HEK293 (cell line): ENCODE data around the gene MAP3K9.
A peak's percentile ranks its signal among the peaks of the same experiment; 100 is the strongest.

Experiments used
- CTCF ChIA-PET: fragments of 350-600 bp; formaldehyde crosslinking; extraction: SDS; loops from one replicate; lab custom pipeline; 2021; ENCODE audit warnings: antibody characterized with exemption; lab: Yijun Ruan, JAX
- POLR2A ChIA-PET: fragments of 300-600 bp; formaldehyde crosslinking; extraction: SDS; loops from one replicate; lab custom pipeline; 2020; ENCODE audit warnings: antibody characterized with exemption, inconsistent platforms; lab: Yijun Ruan, JAX
- H3K27ac ChIP-seq: fragments of 200-500 bp; sonication (Bioruptor generic); 2 replicates; pipeline ENCODE4 v1.5.1; 2014; ENCODE audit warnings: low read depth, low read length, control low read depth, inconsistent platforms; ENCODE audit errors: extremely low read depth
- H3K36me3 ChIP-seq, 2 experiments: fragments of 200-500 bp in 1 of 2; sonication (Bioruptor generic) in 1 of 2; 1 replicate in 1 of 2; 2 replicates in 1 of 2; pipeline ENCODE4 v1.5.1; 2014 to 2017; ENCODE audit warnings: inconsistent platforms in 2 of 2, low read length in 2 of 2; ENCODE audit not compliant: control insufficient read depth in 2 of 2, insufficient read depth in 1 of 2
- H3K4me1 ChIP-seq: fragments of 200-500 bp; sonication (Bioruptor generic); 2 replicates; pipeline ENCODE4 v1.5.1; 2014; ENCODE audit warnings: mild to moderate bottlenecking, low read length, inconsistent platforms; ENCODE audit not compliant: control insufficient read depth, insufficient read depth
- H3K4me3 ChIP-seq: 2 replicates; pipeline ENCODE4 v1.5.1; 2011; ENCODE audit warnings: low read depth, mild to moderate bottlenecking, control low read depth, low read length, moderate library complexity
- H3K9me3 ChIP-seq: fragments of 200-500 bp; sonication (Bioruptor generic); 2 replicates; pipeline ENCODE4 v1.5.1; 2014; ENCODE audit warnings: low read depth, low read length, inconsistent platforms; ENCODE audit not compliant: control insufficient read depth, insufficient read depth
- BCL11A ChIP-seq: fragments of 450-650 bp; formaldehyde crosslinking; IDR thresholded peaks from 2 replicates; pipeline ENCODE4 v1.5.1; 2016; ENCODE audit warnings: low read depth, missing biosample characterization, missing genetic modification characterization
- SALL2 ChIP-seq: fragments of 450-650 bp; formaldehyde crosslinking; IDR thresholded peaks from 2 replicates; pipeline ENCODE4 v1.5.0; 2017; ENCODE audit warnings: missing biosample characterization, mild to moderate bottlenecking, missing genetic modification characterization, borderline replicate concordance
- ZBTB10 ChIP-seq: fragments of 450-650 bp; formaldehyde crosslinking; IDR thresholded peaks from 2 replicates; pipeline ENCODE4 v1.5.1; 2016; ENCODE audit warnings: missing biosample characterization, missing genetic modification characterization
- ZEB2 ChIP-seq: fragments of 450-650 bp; formaldehyde crosslinking; IDR thresholded peaks from 2 replicates; pipeline ENCODE4 v1.5.1; 2016; ENCODE audit warnings: missing biosample characterization, missing genetic modification characterization
- ZFP3 ChIP-seq: fragments of 450-650 bp; formaldehyde crosslinking; IDR thresholded peaks from 2 replicates; pipeline ENCODE4 v1.5.1; 2016; ENCODE audit warnings: low read depth, missing biosample characterization, missing genetic modification characterization
- ZNF140 ChIP-seq: fragments of 450-650 bp; formaldehyde crosslinking; IDR thresholded peaks from 2 replicates; pipeline ENCODE4 v1.5.1; 2016; ENCODE audit warnings: missing biosample characterization, missing genetic modification characterization
- ZNF146 ChIP-seq: fragments of 450-650 bp; formaldehyde crosslinking; IDR thresholded peaks from 2 replicates; pipeline ENCODE4 v1.5.1; 2016; ENCODE audit warnings: missing biosample characterization, missing genetic modification characterization
- ZNF16 ChIP-seq: fragments of 450-650 bp; formaldehyde crosslinking; IDR thresholded peaks from 2 replicates; pipeline ENCODE4 v1.5.1; 2016; ENCODE audit warnings: low read depth, missing biosample characterization, missing genetic modification characterization
- ZNF214 ChIP-seq: fragments of 450-650 bp; formaldehyde crosslinking; IDR thresholded peaks from 2 replicates; pipeline ENCODE4 v1.5.1; 2017; ENCODE audit warnings: missing biosample characterization, mild to moderate bottlenecking, missing genetic modification characterization, borderline replicate concordance
- ZNF23 ChIP-seq: fragments of 450-650 bp; formaldehyde crosslinking; IDR thresholded peaks from 2 replicates; pipeline ENCODE4 v1.5.1; 2016; ENCODE audit warnings: missing biosample characterization, missing genetic modification characterization, borderline replicate concordance
- ZNF26 ChIP-seq: fragments of 450-650 bp; formaldehyde crosslinking; IDR thresholded peaks from 2 replicates; pipeline ENCODE4 v1.5.1; 2016; ENCODE audit warnings: missing biosample characterization, missing genetic modification characterization
- ZNF341 ChIP-seq: fragments of 450-650 bp; formaldehyde crosslinking; IDR thresholded peaks from 2 replicates; pipeline ENCODE4; 2016; ENCODE audit warnings: low read depth, missing biosample characterization, missing genetic modification characterization
- ZNF366 ChIP-seq: fragments of 450-650 bp; formaldehyde crosslinking; conservative IDR thresholded peaks from 2 replicates; pipeline ENCODE4 v1.5.1; 2016; ENCODE audit warnings: missing biosample characterization, missing genetic modification characterization
- ZNF433 ChIP-seq: fragments of 450-650 bp; formaldehyde crosslinking; IDR thresholded peaks from 2 replicates; pipeline ENCODE4 v1.5.1; 2016; ENCODE audit warnings: missing biosample characterization, missing genetic modification characterization, low read depth
- ZNF571 ChIP-seq: fragments of 450-650 bp; formaldehyde crosslinking; IDR thresholded peaks from 2 replicates; pipeline ENCODE4 v1.5.0; 2017; ENCODE audit warnings: missing biosample characterization, missing genetic modification characterization
- ZNF670 ChIP-seq: fragments of 450-650 bp; formaldehyde crosslinking; IDR thresholded peaks from 2 replicates; pipeline ENCODE4 v1.5.1; 2016; ENCODE audit warnings: missing biosample characterization, missing genetic modification characterization, low read depth
- ZNF843 ChIP-seq: fragments of 450-650 bp; formaldehyde crosslinking; IDR thresholded peaks from 2 replicates; pipeline ENCODE4 v1.5.1; 2016; ENCODE audit warnings: missing biosample characterization, missing genetic modification characterization
- ZSCAN5A ChIP-seq: fragments of 450-650 bp; formaldehyde crosslinking; IDR thresholded peaks from 2 replicates; pipeline ENCODE4 v1.5.1; 2016; ENCODE audit warnings: missing biosample characterization, missing genetic modification characterization
- TF ChIP-seq, protein P1 (sequence below): fragments of 450-650 bp; IDR thresholded peaks from 2 replicates; pipeline ENCODE4 v1.5.1; 2018; ENCODE audit warnings: missing biosample characterization, missing genetic modification characterization
- TF ChIP-seq, protein P2 (sequence below): fragments of 450-650 bp; formaldehyde crosslinking; IDR thresholded peaks from 2 replicates; pipeline ENCODE4 v1.5.1; 2017; ENCODE audit warnings: missing biosample characterization, missing genetic modification characterization
- TF ChIP-seq, protein P3 (sequence below): fragments of 450-650 bp; formaldehyde crosslinking; IDR thresholded peaks from 2 replicates; pipeline ENCODE4 v1.5.1; 2016; ENCODE audit warnings: missing biosample characterization, missing genetic modification characterization

Gene MAP3K9

DNA sequence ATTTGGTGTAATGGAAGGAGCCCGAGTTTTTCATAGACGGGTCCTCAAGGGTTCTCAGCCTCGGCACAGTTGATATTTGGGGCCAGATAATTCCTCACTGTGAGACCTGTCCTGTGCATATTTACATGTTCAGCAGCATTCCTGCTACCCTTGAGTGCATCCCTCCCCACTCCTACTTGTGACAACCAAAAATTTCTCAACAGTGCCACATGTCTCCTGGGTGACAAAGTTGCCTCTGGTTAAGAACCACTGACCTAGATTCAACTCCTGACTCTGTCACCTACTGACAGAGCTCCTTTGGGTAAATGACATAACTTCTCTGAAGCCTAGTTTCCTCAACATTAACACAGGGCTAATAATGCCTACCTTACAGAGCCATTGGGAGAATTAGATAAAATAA is 107.2 kb downstream of the MAP3K9 start:
- Histone ChIP-seq H3K36me3 (no peaks in the 10 kb centered on the region), H3K4me1 (no peaks in the 10 kb centered on the region), H3K27ac (no peak overlapping the region), H3K4me3 (no peak overlapping the region), H3K9me3 (no peaks in the 10 kb centered on the region)
- ChIA-PET CTCF (interaction anchor here (0.6 to 1.7 kb wide), 2 partner anchors 12 to 1204 kb away, joined by 3 to 4 read pairs; no protein-coding TSS in a partner anchor), POLR2A (no interaction called here)
- TF ChIP-seq ZFP3 (tag by site-specific recombination) (no peak), ZNF146 (tag by site-specific recombination) (no peak), ZNF341 (tag by site-specific recombination) (no peak), ZNF26 (tag by site-specific recombination) (no peak), ZNF571 (tag by site-specific recombination) (no peak), SALL2 (tag by site-specific recombination) (no peak), ZNF670 (tag by site-specific recombination) (no peak), ZBTB10 (no peak), ZNF843 (tag by site-specific recombination) (no peak), ZNF433 (tag by site-specific recombination) (no peak), ZNF23 (no peak)

DNA sequence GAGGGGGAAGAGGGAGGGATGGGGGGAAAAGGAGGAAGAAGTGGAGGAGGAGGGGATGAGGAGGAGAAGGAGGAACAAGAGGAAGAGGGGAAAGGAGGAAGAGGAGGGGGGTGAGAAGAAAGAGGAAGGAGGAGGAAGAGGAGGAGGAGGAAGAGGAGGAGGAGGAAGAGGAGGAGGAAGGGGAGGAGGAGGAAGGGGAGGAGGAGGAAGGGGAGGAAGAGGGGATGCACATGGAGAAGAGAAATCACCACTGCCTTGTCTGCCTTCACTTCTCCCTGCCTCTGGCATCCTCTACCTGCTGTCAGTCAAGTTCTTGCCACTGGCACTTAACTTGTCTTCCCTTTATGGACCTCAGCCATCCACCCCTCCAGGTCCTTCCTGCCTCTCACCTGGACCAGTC is 107.7 kb downstream of the MAP3K9 start:
- CTCF ChIA-PET: interaction anchor here (0.6 to 1.7 kb wide), 2 partner anchors 12 to 1205 kb away, joined by 3 to 4 read pairs; no protein-coding TSS in a partner anchor
- H3K9me3 ChIP-seq: no peaks in the 10 kb centered on the region
- no peak for TF ChIP-seq ZNF16 (tag by site-specific recombination)
- 0 out of 2 replicates have a peak, but pooled peaks have one; percentile 11 for TF ChIP-seq ZNF366 (tag by site-specific recombination)
- TF ChIP-seq, protein P1, sequence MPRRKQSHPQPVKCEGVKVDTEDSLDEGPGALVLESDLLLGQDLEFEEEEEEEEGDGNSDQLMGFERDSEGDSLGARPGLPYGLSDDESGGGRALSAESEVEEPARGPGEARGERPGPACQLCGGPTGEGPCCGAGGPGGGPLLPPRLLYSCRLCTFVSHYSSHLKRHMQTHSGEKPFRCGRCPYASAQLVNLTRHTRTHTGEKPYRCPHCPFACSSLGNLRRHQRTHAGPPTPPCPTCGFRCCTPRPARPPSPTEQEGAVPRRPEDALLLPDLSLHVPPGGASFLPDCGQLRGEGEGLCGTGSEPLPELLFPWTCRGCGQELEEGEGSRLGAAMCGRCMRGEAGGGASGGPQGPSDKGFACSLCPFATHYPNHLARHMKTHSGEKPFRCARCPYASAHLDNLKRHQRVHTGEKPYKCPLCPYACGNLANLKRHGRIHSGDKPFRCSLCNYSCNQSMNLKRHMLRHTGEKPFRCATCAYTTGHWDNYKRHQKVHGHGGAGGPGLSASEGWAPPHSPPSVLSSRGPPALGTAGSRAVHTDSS: peak; percentile 76
- H3K4me1 ChIP-seq: no peaks in the 10 kb centered on the region
- POLR2A ChIA-PET: no interaction called here
- H3K27ac ChIP-seq: no peak overlapping the region
- no peaks in the 10 kb centered on the region for H3K36me3 ChIP-seq
- no peak overlapping the region for H3K4me3 ChIP-seq

DNA sequence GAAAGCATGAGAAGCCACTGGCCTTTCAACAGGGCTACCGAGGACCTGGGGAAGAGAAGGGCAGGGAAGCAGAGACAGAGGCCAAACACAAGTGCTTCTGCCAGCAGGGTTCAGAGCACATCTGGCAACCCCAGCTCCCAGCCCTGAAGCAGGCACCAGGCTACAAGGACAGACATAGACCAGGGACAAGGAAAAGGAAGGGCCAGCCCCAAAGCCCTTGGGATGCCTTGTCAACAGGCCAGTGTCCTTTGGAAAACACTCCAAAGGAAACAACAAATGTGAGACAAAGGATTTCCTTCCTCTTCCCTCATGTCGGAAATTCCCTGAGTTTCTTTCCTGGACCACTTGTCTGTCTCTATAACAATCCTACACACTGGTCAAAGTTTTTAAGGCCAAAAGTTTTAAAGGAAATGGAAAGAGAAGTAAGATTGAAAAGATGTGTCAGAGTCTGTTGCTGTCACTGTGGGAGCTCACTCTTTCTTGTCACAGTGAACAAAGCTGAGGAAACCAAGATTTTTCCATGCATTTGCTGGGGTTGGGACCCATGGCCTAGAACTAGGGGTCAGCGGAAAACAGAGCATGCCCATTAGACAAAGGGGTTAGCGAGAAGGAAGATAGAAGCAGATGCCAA is 108.2 kb downstream of the MAP3K9 start:
- H3K4me3 ChIP-seq: no peak overlapping the region
- no peaks in the 10 kb centered on the region for H3K36me3 ChIP-seq
- POLR2A ChIA-PET: interaction anchor here (0.9 kb wide), 1 partner anchor 60 kb away, joined by 3 read pairs; no protein-coding TSS in a partner anchor
- H3K4me1 ChIP-seq: no peaks in the 10 kb centered on the region
- CTCF ChIA-PET: no interaction called here
- no peak overlapping the region for H3K27ac ChIP-seq
- no peaks in the 10 kb centered on the region for H3K9me3 ChIP-seq
- TF ChIP-seq, protein P2, sequence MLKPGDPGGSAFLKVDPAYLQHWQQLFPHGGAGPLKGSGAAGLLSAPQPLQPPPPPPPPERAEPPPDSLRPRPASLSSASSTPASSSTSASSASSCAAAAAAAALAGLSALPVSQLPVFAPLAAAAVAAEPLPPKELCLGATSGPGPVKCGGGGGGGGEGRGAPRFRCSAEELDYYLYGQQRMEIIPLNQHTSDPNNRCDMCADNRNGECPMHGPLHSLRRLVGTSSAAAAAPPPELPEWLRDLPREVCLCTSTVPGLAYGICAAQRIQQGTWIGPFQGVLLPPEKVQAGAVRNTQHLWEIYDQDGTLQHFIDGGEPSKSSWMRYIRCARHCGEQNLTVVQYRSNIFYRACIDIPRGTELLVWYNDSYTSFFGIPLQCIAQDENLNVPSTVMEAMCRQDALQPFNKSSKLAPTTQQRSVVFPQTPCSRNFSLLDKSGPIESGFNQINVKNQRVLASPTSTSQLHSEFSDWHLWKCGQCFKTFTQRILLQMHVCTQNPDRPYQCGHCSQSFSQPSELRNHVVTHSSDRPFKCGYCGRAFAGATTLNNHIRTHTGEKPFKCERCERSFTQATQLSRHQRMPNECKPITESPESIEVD (tag by site-specific recombination): no peak
- TF ChIP-seq ZNF843 (tag by site-specific recombination) (no peak), ZNF214 (tag by site-specific recombination) (no peak), BCL11A (tag by site-specific recombination) (no peak), ZEB2 (tag by site-specific recombination) (no peak), ZSCAN5A (tag by site-specific recombination) (no peak), ZNF140 (no peak), ZNF433 (tag by site-specific recombination) (no peak)
- TF ChIP-seq, protein P3, sequence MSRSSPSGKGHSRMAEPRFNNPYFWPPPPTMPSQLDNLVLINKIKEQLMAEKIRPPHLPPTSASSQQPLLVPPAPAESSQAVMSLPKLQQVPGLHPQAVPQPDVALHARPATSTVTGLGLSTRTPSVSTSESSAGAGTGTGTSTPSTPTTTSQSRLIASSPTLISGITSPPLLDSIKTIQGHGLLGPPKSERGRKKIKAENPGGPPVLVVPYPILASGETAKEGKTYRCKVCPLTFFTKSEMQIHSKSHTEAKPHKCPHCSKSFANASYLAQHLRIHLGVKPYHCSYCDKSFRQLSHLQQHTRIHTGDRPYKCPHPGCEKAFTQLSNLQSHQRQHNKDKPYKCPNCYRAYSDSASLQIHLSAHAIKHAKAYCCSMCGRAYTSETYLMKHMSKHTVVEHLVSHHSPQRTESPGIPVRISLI (tag by site-specific recombination): no peak
